Pancreas (tissue), 10 donors: ENCODE results near the gene PCNT. TPM values are rescaled to one million over a fixed set of nuclear protein-coding genes. Genes with fewer than 3 reads are reported as not detected.

Source experiments
- ATAC-seq, 4 donors: fragments of 200-7000 bp; cut with Tn5 transposase; one replicate each; pipeline versions ENCODE4 v1.8.0 to v1.9.1; 2020; ENCODE audit warnings: mild to moderate bottlenecking in 4 of 4, moderate library complexity in 4 of 4
- DNase-seq, 6 donors: peaks; one replicate each; pipeline ENCODE4 v3.0.0-alpha.2; 2020
- FAIRE-seq: peaks from 2 replicates; lab custom pipeline; 2012; peaks lifted over from hg19 to GRCh38; lab: Jason Lieb, UNC
- H3K27ac ChIP-seq, 4 donors: fragments of 200-600 bp; sonication (generic); 1 replicate in 3 of 4; 2 replicates in 1 of 4; pipeline versions ENCODE4 v1.5.0 to v1.8.0; 2020
- H3K27me3 ChIP-seq, 4 donors: fragments of 200-600 bp; one replicate each; pipeline ENCODE4 v1.8.0; 2021
- H3K36me3 ChIP-seq, 3 donors: fragments of 200-600 bp; sonication (generic) in 1 of 3; one replicate each; pipeline versions ENCODE4 v1.5.0 to v1.8.0; 2020 to 2021
- H3K4me1 ChIP-seq, 3 donors: fragments of 200-600 bp; one replicate each; pipeline ENCODE4 v1.8.0; 2021
- H3K4me3 ChIP-seq, 4 donors: fragments of 200-600 bp; sonication (generic) in 2 of 4; one replicate each; pipeline versions ENCODE4 v1.5.0 to v1.8.0; 2020 to 2021
- H3K9me3 ChIP-seq, 4 donors: fragments of 200-600 bp; one replicate each; pipeline ENCODE4 v1.8.0; 2021
- WGBS, 2 donors: extraction: QIAGEN DNeasy Blood & Tissue Kit; methylation state at CpG; one replicate each; pipeline ENCODE4 v1.1.7; 2013; 5-methylcytosine and 5-hydroxymethylcytosine counted together
- intact Hi-C, 3 donors: fragments of 100-400 bp; cut with DNase I; formaldehyde crosslinking; loops; one replicate each; pipeline versions ENCODE4 v1.11.1 to v1.14.2; 2022
- polyA plus RNA-seq, 2 donors: library from polyadenylated mRNA; stranded (reverse); fragments of 200-250 nt; gene quantifications; one replicate each; pipeline ENCODE4 v1.2.3, GENCODE V29; 2013
- total RNA-seq, 6 donors: library from RNA; stranded (reverse); fragmentation: NEBNext Ultra II Directional in 4 of 6; extraction: Animal tissue kit (Norgen Biotek cat#: 25700) in 4 of 6; gene quantifications; one replicate each; pipeline versions ENCODE4 v1.2.1 to v1.2.4, GENCODE V29; 2021 to 2023
- TF ChIP-seq, protein P1 (sequence below), 4 donors: fragments of 200-600 bp; sonication (generic) in 3 of 4; IDR thresholded peaks; one replicate each; pipeline versions ENCODE4 v1.5.0 to v1.8.0; 2021; ENCODE audit warnings: antibody characterized with exemption in 4 of 4
- donor health status: healthy with polysubstance abuse.
- donor health status: DM: no; HTN: no; CAD: no; lungs with moderate emphysema.
- donor health status: DM: no; HTN: no; CAD: no.
- donor health status: control.
- donor health status: control.
- donor health status: Bipolar disorder and iron deficiency.
- donor health status: DM: yes; HTN: yes; CAD: no.
- donor health status: DM: no; HTN: no; CAD: no.
- donor health status: DM: no; HTN: no; CAD: no.
- donor health status: DM: yes; HTN: yes; CAD: no.

The PCNT gene
- total and polyA plus RNA-seq, 8 donors: 8.1 to 15.5 (median 12.1) TPM

- FAIRE-seq (no peak), DNase-seq (no peak), ATAC-seq (peak in 2 of 4 donors; percentile 8 to 30)
- H3K4me1 ChIP-seq: peaks cover 0 to 14% (median 4%) of the 10 kb centered on the region in 3 donors
- H3K4me3 ChIP-seq: no peak overlapping the region
- H3K36me3 ChIP-seq: no peaks in the 10 kb centered on the region
- TF ChIP-seq, protein P1, sequence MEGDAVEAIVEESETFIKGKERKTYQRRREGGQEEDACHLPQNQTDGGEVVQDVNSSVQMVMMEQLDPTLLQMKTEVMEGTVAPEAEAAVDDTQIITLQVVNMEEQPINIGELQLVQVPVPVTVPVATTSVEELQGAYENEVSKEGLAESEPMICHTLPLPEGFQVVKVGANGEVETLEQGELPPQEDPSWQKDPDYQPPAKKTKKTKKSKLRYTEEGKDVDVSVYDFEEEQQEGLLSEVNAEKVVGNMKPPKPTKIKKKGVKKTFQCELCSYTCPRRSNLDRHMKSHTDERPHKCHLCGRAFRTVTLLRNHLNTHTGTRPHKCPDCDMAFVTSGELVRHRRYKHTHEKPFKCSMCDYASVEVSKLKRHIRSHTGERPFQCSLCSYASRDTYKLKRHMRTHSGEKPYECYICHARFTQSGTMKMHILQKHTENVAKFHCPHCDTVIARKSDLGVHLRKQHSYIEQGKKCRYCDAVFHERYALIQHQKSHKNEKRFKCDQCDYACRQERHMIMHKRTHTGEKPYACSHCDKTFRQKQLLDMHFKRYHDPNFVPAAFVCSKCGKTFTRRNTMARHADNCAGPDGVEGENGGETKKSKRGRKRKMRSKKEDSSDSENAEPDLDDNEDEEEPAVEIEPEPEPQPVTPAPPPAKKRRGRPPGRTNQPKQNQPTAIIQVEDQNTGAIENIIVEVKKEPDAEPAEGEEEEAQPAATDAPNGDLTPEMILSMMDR (IDR thresholded peaks at IDR 0.05): no peak
- no peaks in the 10 kb centered on the region for H3K27me3 ChIP-seq
- H3K27ac ChIP-seq: peak overlapping the region in 1 of 4 donors; percentile 12
- no peaks in the 10 kb centered on the region for H3K9me3 ChIP-seq
- 44 to 64% methylated on average over 6 of the region's 6 CpGs for WGBS, 2 donors
- intact Hi-C loops: no loop called here
Measured at GRCh38 chr21:46483300-46484295, 159.6 kb downstream of the PCNT start.

DNA sequence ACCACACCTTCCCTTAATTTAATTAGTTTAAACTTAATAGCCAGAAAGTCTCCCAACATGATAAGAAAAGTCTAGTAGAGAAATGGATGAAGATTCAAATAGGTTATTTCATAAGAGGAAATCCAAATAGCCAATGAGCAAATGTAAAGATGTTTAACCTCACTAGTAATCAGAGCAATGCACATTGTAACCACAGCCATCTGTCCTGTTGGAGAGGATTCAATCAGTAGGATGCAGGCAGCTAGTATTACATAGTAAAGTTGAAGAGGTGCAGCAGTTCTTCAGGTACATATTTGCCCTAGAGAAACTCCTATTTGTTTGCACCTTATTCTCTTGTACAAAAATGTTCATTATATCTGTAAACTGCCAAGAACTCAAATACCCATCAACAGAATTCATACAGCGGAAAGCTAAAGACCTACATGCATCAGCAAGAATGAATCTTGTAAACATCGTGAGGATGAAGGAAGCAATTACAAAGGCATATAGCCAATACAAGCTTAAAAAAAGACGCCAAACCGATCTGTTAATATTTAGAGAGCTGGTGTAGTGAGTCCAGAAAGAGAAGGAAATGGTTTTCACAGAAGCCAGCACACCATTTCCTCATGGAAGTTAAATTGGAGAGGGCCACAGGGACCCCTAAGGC is 162.6 kb downstream of the PCNT start:
- no peaks in the 10 kb centered on the region for H3K9me3 ChIP-seq
- TF ChIP-seq, protein P1 (IDR thresholded peaks at IDR 0.05): no peak
- 65 to 77% methylated on average over 4 of the region's 4 CpGs for WGBS, 2 donors
- DNase-seq: no peak
- peaks cover 0 to 3% (median 0%) of the 10 kb centered on the region in 3 donors for H3K36me3 ChIP-seq
- ATAC-seq: no peak
- intact Hi-C loops: no loop called here
- H3K4me1 ChIP-seq: peaks cover 0 to 7% (median 0%) of the 10 kb centered on the region in 3 donors
- no peak overlapping the region for H3K4me3 ChIP-seq
- no peaks in the 10 kb centered on the region for H3K27me3 ChIP-seq
- FAIRE-seq: no peak
- no peak overlapping the region for H3K27ac ChIP-seq

- H3K4me1 ChIP-seq: no peaks in the 10 kb centered on the region
- no peak overlapping the region for H3K27ac ChIP-seq
- H3K9me3 ChIP-seq: no peaks in the 10 kb centered on the region
- H3K4me3 ChIP-seq: no peak overlapping the region
- H3K27me3 ChIP-seq: no peaks in the 10 kb centered on the region
- DNase-seq: no peak
- intact Hi-C loops: no loop called here
- TF ChIP-seq, protein P1 (IDR thresholded peaks at IDR 0.05): no peak
- no peak for FAIRE-seq
- no peak for ATAC-seq
- 89 to 92% methylated on average over 6 of the region's 6 CpGs for WGBS, 2 donors
- H3K36me3 ChIP-seq: peaks cover 0 to 3% (median 0%) of the 10 kb centered on the region in 3 donors
Measured at GRCh38 chr21:46489162-46489663, 165.3 kb downstream of the PCNT start.

DNA sequence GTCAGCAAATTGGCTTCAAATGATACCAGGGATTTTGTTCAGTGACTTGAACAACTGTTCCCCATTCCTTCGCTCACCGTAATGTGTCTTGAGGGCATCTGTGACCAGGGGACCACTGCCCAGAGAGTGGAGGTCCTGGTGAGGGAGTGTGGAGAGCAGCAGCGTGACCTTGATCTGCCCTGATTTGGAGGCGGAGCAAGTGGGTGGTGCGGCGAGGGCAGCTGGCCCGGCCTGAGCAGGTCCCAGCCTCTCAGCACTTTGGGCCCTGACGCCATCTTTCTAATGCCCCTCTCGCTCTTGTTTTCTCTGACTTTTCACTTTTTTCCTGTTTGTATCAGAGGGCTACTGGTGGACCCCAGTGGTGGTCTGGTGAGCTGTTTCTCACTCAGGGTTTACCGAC is 165.8 kb downstream of the PCNT start:
- Histone ChIP-seq H3K4me3 (no peak overlapping the region), H3K27ac (no peak overlapping the region), H3K4me1 (no peaks in the 10 kb centered on the region), H3K27me3 (no peaks in the 10 kb centered on the region), H3K36me3 (peaks cover 0 to 3% (median 0%) of the 10 kb centered on the region in 3 donors), H3K9me3 (no peaks in the 10 kb centered on the region)
- intact Hi-C loops: no loop called here
- 95% methylated on average over 10 of the region's 10 CpGs for WGBS, 2 donors
- ATAC-seq (no peak), DNase-seq (no peak), FAIRE-seq (no peak)
- TF ChIP-seq, protein P1 (IDR thresholded peaks at IDR 0.05): no peak
